HCT116 (cell line): ENCODE measurements around the gene EME1. TPM values are rescaled to one million over a fixed set of nuclear protein-coding genes. Genes with fewer than 3 reads are reported as not detected.

ENCODE experiments used
- ATAC-seq: fragments of 200-7000 bp; cut with Tn5 transposase; 2 replicates; pipeline ENCODE4 v1.9.1; 2020; ENCODE audit warnings: mild to moderate bottlenecking, moderate library complexity
- BruUV-seq: library from RNA; stranded (reverse); fragments of 400-500 nt; replicated peaks from 2 replicates; lab custom pipeline; 2021; lab: Mats Ljungman, UMichigan
- CTCF ChIA-PET: fragments of 300-600 bp; sonication (Branson Sonifier 250); formaldehyde crosslinking; loops from one replicate; lab custom pipeline; 2021; ENCODE audit warnings: antibody characterized with exemption; lab: Charles Lee
- POLR2A ChIA-PET: fragments of 300-600, 350-600 bp; sonication (Branson Sonifier 250); formaldehyde crosslinking; loops from one replicate; lab custom pipeline; 2021; ENCODE audit warnings: antibody characterized with exemption; lab: Charles Lee
- RAD21 ChIA-PET, 2 experiments: fragments of 300-600 bp; sonication (Branson Sonifier 250); formaldehyde crosslinking; loops; one replicate each; lab custom pipeline; 2023; ENCODE audit warnings: low total read pairs in 2 of 2; ENCODE audit not compliant: uncharacterized antibody in 2 of 2, unreplicated experiment in 2 of 2, low non-redundant PET in 1 of 2; lab: Charles Lee
- DNase-seq: peaks from one replicate; pipeline ENCODE4 v3.0.0-alpha.2; 2010; ENCODE audit warnings: low read depth, low spot score
- H2AFZ ChIP-seq: fragments of 200-600 bp; shearing (Covaris generic), sonication (generic); 2 replicates; pipeline ENCODE4 v1.6.1; 2017; ENCODE audit warnings: low read depth, mixed run types, mixed read lengths, antibody characterized with exemption, low read length; ENCODE audit not compliant: poor library complexity, severe bottlenecking
- H3K27ac ChIP-seq: 2 replicates; pipeline ENCODE4 v1.5.1; 2012; ENCODE audit warnings: low read depth, low read length
- H3K27me3 ChIP-seq: fragments of 200-600 bp; sonication (generic); 2 replicates; pipeline ENCODE4 v1.6.1; 2016; ENCODE audit warnings: mixed run types, low read length, mixed read lengths; ENCODE audit not compliant: insufficient read depth
- H3K36me3 ChIP-seq, 2 experiments: fragments of 200-500 bp in 1 of 2; fragments of 200-600 bp in 1 of 2; sonication (Bioruptor generic) in 1 of 2; sonication (generic) in 1 of 2; 2 replicates each; pipeline versions ENCODE4 v1.5.1 to v1.6.1; 2014 to 2016; ENCODE audit warnings: low read length in 2 of 2, inconsistent platforms in 1 of 2, mixed read lengths in 1 of 2, mixed run types in 1 of 2; ENCODE audit not compliant: insufficient read depth in 2 of 2, control insufficient read depth in 1 of 2
- H3K4me1 ChIP-seq, 2 experiments: fragments of 200-600 bp in 1 of 2; sonication (generic) in 1 of 2; 2 replicates each; pipeline versions ENCODE4 v1.5.1 to v1.6.1; 2012 to 2017; ENCODE audit warnings: low read length in 2 of 2, inconsistent platforms in 1 of 2, mild to moderate bottlenecking in 1 of 2, mixed read lengths in 1 of 2, mixed run types in 1 of 2, moderate library complexity in 1 of 2; ENCODE audit not compliant: insufficient read depth in 2 of 2, control insufficient read depth in 1 of 2
- H3K4me2 ChIP-seq: fragments of 200-600 bp; sonication (generic); 2 replicates; pipeline ENCODE4 v1.6.1; 2017; ENCODE audit warnings: mixed run types, low read length, mixed read lengths
- H3K4me3 ChIP-seq, 2 experiments: fragments of 200-600 bp in 1 of 2; sonication (generic) in 1 of 2; replicated peaks in 1 of 2; 2 replicates each; pipeline ENCODE4 v1.5.1; 2011 to 2016; ENCODE audit warnings: low read length in 2 of 2, control low read depth in 1 of 2, low read depth in 1 of 2, mild to moderate bottlenecking in 1 of 2, mixed read lengths in 1 of 2, mixed run types in 1 of 2
- H3K79me2 ChIP-seq: fragments of 200-600 bp; sonication (generic); 2 replicates; pipeline ENCODE4 v1.6.1; 2017; ENCODE audit warnings: mild to moderate bottlenecking, mixed run types, low read length, moderate library complexity, mixed read lengths; ENCODE audit not compliant: insufficient read depth
- H3K9ac ChIP-seq: fragments of 200-600 bp; sonication (generic); 2 replicates; pipeline ENCODE4 v1.6.1; 2016; ENCODE audit warnings: low read length, mixed read lengths
- H3K9me2 ChIP-seq: fragments of 200-600 bp; sonication (generic), shearing (Covaris generic); 2 replicates; pipeline ENCODE4 v1.6.1; 2017; ENCODE audit warnings: mixed run types, mild to moderate bottlenecking, moderate library complexity; ENCODE audit not compliant: insufficient read depth
- H3K9me3 ChIP-seq, 2 experiments: fragments of 200-500 bp in 1 of 2; fragments of 200-600 bp in 1 of 2; sonication (Bioruptor generic) in 1 of 2; sonication (generic) in 1 of 2; 2 replicates each; pipeline ENCODE4 v1.6.1; 2014 to 2017; ENCODE audit warnings: low read length in 2 of 2, mixed read lengths in 2 of 2, inconsistent platforms in 1 of 2, low read depth in 1 of 2, mild to moderate bottlenecking in 1 of 2, mixed run types in 1 of 2, moderate library complexity in 1 of 2; ENCODE audit not compliant: control insufficient read depth in 1 of 2, insufficient read depth in 1 of 2
- H4K20me1 ChIP-seq: fragments of 200-600 bp; sonication (generic), shearing (Covaris generic); 2 replicates; pipeline ENCODE4 v1.6.1; 2017; ENCODE audit warnings: mixed run types, mild to moderate bottlenecking, moderate library complexity; ENCODE audit not compliant: insufficient read depth
- ATF3 ChIP-seq: IDR thresholded peaks from 2 replicates; pipeline ENCODE4 v1.6.1; 2012
- CTCF ChIP-seq, 3 experiments: fragments of 200-600 bp in 1 of 3; sonication (generic) in 1 of 3; IDR thresholded peaks in 2 of 3; conservative IDR thresholded peaks in 1 of 3; 2 replicates each; pipeline ENCODE4 v1.5.1; 2012 to 2017; ENCODE audit warnings: low read depth in 2 of 3, low read length in 2 of 3, antibody characterized with exemption in 1 of 3, borderline replicate concordance in 1 of 3, control low read depth in 1 of 3, mild to moderate bottlenecking in 1 of 3, mixed read lengths in 1 of 3, mixed run types in 1 of 3, moderate library complexity in 1 of 3; ENCODE audit not compliant: insufficient read depth in 1 of 3
- ELF1 ChIP-seq: IDR thresholded peaks from 2 replicates; pipeline ENCODE4 v1.6.1; 2012; ENCODE audit warnings: low read depth, borderline replicate concordance
- EZH2phosphoT487 ChIP-seq: fragments of 200-600 bp; IDR thresholded peaks from 2 replicates; pipeline ENCODE4 v1.6.1; 2018; ENCODE audit warnings: antibody characterized with exemption, borderline replicate concordance
- FOSL1 ChIP-seq: IDR thresholded peaks from 2 replicates; pipeline ENCODE4 v1.6.1; 2012; ENCODE audit warnings: low read depth
- REST ChIP-seq: IDR thresholded peaks from 2 replicates; pipeline ENCODE4 v1.6.1; 2012; ENCODE audit warnings: low read depth
- SRF ChIP-seq: IDR thresholded peaks from 2 replicates; pipeline ENCODE4 v1.6.1; 2012; ENCODE audit warnings: low read depth
- TCF7L2 ChIP-seq: IDR thresholded peaks from 2 replicates; pipeline ENCODE4 v1.7.0; 2011; ENCODE audit warnings: borderline replicate concordance, inconsistent platforms; ENCODE audit not compliant: insufficient read depth, insufficient read length; ENCODE audit errors: extremely low read depth
- ZNF274 ChIP-seq: fragments of 200-500 bp; sonication (Bioruptor generic); IDR thresholded peaks from 2 replicates; pipeline ENCODE4 v1.6.1; 2014; ENCODE audit warnings: mild to moderate bottlenecking, low read depth, low read length, inconsistent platforms
- intact Hi-C: fragments of 100-400 bp; cut with micrococcal nuclease; formaldehyde crosslinking; loops from 2 replicates; pipeline ENCODE4 v1.10.0; 2022
- total RNA-seq: library from RNA; stranded (reverse); gene quantifications from one replicate; pipeline ENCODE4 v1.2.1, GENCODE V29; 2021; ENCODE audit not compliant: unreplicated experiment

Gene EME1
- total RNA-seq, 1 experiment from 2014 or later, result 31.8 TPM

DNA sequence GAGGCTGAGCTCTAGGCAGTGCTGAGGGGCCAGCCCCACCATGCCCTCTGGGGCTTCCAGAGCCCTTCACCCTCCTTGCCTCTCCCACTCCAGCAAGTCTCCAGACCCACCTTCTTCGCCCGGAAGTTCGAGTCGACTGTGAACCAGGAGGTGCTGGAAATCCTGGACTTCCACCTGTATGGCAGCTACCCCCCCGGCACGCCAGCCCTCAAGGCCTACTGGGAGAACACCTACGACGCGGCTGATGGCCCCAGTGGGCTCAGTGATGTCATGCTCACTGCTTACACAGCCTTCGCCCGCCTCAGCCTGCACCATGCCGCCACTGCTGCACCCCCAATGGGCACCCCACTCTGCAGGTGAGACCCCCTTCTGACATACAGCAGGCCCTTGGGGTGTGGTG, 16.6 kb upstream of the EME1 start:
- Histone ChIP-seq H4K20me1 (no peaks in the 10 kb centered on the region), H3K27ac (no peak overlapping the region), H3K4me1 (no peaks in the 10 kb centered on the region), H3K36me3 (peaks cover 51 to 59% of the 10 kb centered on the region in 2 experiments; a peak in 3 of 4 replicates), H3K9ac (no peak overlapping the region), H3K4me2 (no peak overlapping the region), H3K9me2 (no peaks in the 10 kb centered on the region), H2AFZ (no peak overlapping the region), H3K27me3 (no peaks in the 10 kb centered on the region), H3K79me2 (peaks cover 8% of the 10 kb centered on the region; the same call in 1 of the 2 replicates), H3K9me3 (no peaks in the 10 kb centered on the region), H3K4me3 (no peak overlapping the region)
- TF ChIP-seq FOSL1, result no peak
- TF ChIP-seq TCF7L2, result no peak
- no peak for TF ChIP-seq ELF1
- TF ChIP-seq EZH2phosphoT487, result no peak
- no peak for TF ChIP-seq ZNF274
- no peak for TF ChIP-seq CTCF (IDR thresholded peaks at IDR 0.05 in 2 of 3, conservative IDR thresholded peaks at IDR 0.05 in 1 of 3; ENCODE audit: borderline replicate concordance in 1 of 3, insufficient read depth in 1 of 3, low read depth in 2 of 3, low read length in 2 of 3)
- TF ChIP-seq SRF, result no peak
- no peak for TF ChIP-seq REST
- no peak for TF ChIP-seq ATF3
- POLR2A ChIA-PET, result no interaction called here
- BruUV-seq, result no TSS peak
- intact Hi-C loops, result no loop called here
- RAD21 ChIA-PET, result no interaction called here
- ATAC-seq (no peak), DNase-seq (no peak)
- CTCF ChIA-PET, result no interaction called here
